HEK293 (cell line): ENCODE measurements around the gene INO80E.

Source experiments
- EGR2 ChIP-seq: fragments of 450-650 bp; formaldehyde crosslinking; IDR thresholded peaks from 2 replicates; pipeline ENCODE4 v1.5.1; 2016; ENCODE audit warnings: low read depth, missing biosample characterization, missing genetic modification characterization
- KLF10 ChIP-seq: fragments of 450-650 bp; IDR thresholded peaks from 2 replicates; pipeline ENCODE4 v1.5.1; 2018; ENCODE audit warnings: missing biosample characterization, mild to moderate bottlenecking, missing genetic modification characterization
- KLF16 ChIP-seq: fragments of 450-650 bp; formaldehyde crosslinking; IDR thresholded peaks from 2 replicates; pipeline ENCODE4 v1.5.1; 2017; ENCODE audit warnings: missing biosample characterization, missing genetic modification characterization
- KLF7 ChIP-seq: fragments of 450-650 bp; formaldehyde crosslinking; IDR thresholded peaks from 2 replicates; pipeline ENCODE4 v1.5.1; 2016; ENCODE audit warnings: missing biosample characterization, missing genetic modification characterization, borderline replicate concordance
- SP7 ChIP-seq: fragments of 450-650 bp; formaldehyde crosslinking; IDR thresholded peaks from 2 replicates; pipeline ENCODE4 v1.5.1; 2016; ENCODE audit warnings: missing biosample characterization, missing genetic modification characterization
- TRIM28 ChIP-seq: IDR thresholded peaks from 2 replicates; pipeline ENCODE4 v1.6.1; 2011; ENCODE audit warnings: low read length, control low read depth, borderline replicate concordance
- YY2 ChIP-seq: fragments of 450-650 bp; formaldehyde crosslinking; IDR thresholded peaks from 2 replicates; pipeline ENCODE4 v1.5.1; 2016; ENCODE audit warnings: missing biosample characterization, missing genetic modification characterization
- ZBTB20 ChIP-seq: fragments of 450-650 bp; formaldehyde crosslinking; IDR thresholded peaks from 2 replicates; pipeline ENCODE4 v1.5.1; 2016; ENCODE audit warnings: missing biosample characterization, missing genetic modification characterization
- ZBTB8A ChIP-seq: fragments of 450-650 bp; formaldehyde crosslinking; IDR thresholded peaks from 2 replicates; pipeline ENCODE4 v1.5.1; 2016; ENCODE audit warnings: missing biosample characterization, missing genetic modification characterization
- ZIC2 ChIP-seq: fragments of 450-650 bp; formaldehyde crosslinking; IDR thresholded peaks from 2 replicates; pipeline ENCODE4 v1.5.1; 2016; ENCODE audit warnings: missing biosample characterization, missing genetic modification characterization
- ZNF112 ChIP-seq: fragments of 450-650 bp; formaldehyde crosslinking; IDR thresholded peaks from 2 replicates; pipeline ENCODE4 v1.5.0; 2017; ENCODE audit warnings: missing biosample characterization, missing genetic modification characterization
- ZNF114 ChIP-seq: fragments of 450-650 bp; formaldehyde crosslinking; IDR thresholded peaks from 2 replicates; pipeline ENCODE4 v1.5.0; 2017; ENCODE audit warnings: missing biosample characterization, missing genetic modification characterization
- ZNF132 ChIP-seq: fragments of 450-650 bp; formaldehyde crosslinking; IDR thresholded peaks from 2 replicates; pipeline ENCODE4 v1.5.1; 2017; ENCODE audit warnings: missing biosample characterization, missing genetic modification characterization, borderline replicate concordance
- ZNF138 ChIP-seq: fragments of 450-650 bp; formaldehyde crosslinking; IDR thresholded peaks from 2 replicates; pipeline ENCODE4 v1.5.1; 2016; ENCODE audit warnings: missing biosample characterization, missing genetic modification characterization, borderline replicate concordance
- ZNF16 ChIP-seq: fragments of 450-650 bp; formaldehyde crosslinking; IDR thresholded peaks from 2 replicates; pipeline ENCODE4 v1.5.1; 2016; ENCODE audit warnings: low read depth, missing biosample characterization, missing genetic modification characterization
- ZNF202 ChIP-seq: fragments of 450-650 bp; formaldehyde crosslinking; IDR thresholded peaks from 2 replicates; pipeline ENCODE4 v1.5.1; 2016; ENCODE audit warnings: missing biosample characterization, missing genetic modification characterization, borderline replicate concordance
- ZNF24 ChIP-seq: fragments of 450-650 bp; formaldehyde crosslinking; IDR thresholded peaks from 2 replicates; pipeline ENCODE4 v1.5.1; 2016; ENCODE audit warnings: missing biosample characterization, missing genetic modification characterization
- ZNF366 ChIP-seq: fragments of 450-650 bp; formaldehyde crosslinking; conservative IDR thresholded peaks from 2 replicates; pipeline ENCODE4 v1.5.1; 2016; ENCODE audit warnings: missing biosample characterization, missing genetic modification characterization
- ZNF416 ChIP-seq: fragments of 450-650 bp; formaldehyde crosslinking; IDR thresholded peaks from 2 replicates; pipeline ENCODE4 v1.5.1; 2016; ENCODE audit warnings: missing biosample characterization, missing genetic modification characterization
- ZNF48 ChIP-seq: fragments of 450-650 bp; formaldehyde crosslinking; IDR thresholded peaks from 2 replicates; pipeline ENCODE4 v1.5.1; 2016; ENCODE audit warnings: missing biosample characterization, missing genetic modification characterization
- ZNF514 ChIP-seq: fragments of 450-650 bp; formaldehyde crosslinking; IDR thresholded peaks from 2 replicates; pipeline ENCODE4 v1.5.1; 2016; ENCODE audit warnings: missing biosample characterization, missing genetic modification characterization
- ZNF530 ChIP-seq: fragments of 450-650 bp; formaldehyde crosslinking; IDR thresholded peaks from 2 replicates; pipeline ENCODE4 v1.5.1; 2016; ENCODE audit warnings: low read depth, missing biosample characterization, missing genetic modification characterization
- ZNF664 ChIP-seq: fragments of 450-650 bp; formaldehyde crosslinking; IDR thresholded peaks from 2 replicates; pipeline ENCODE4 v1.5.1; 2016; ENCODE audit warnings: missing biosample characterization, missing genetic modification characterization
- ZNF677 ChIP-seq: fragments of 450-650 bp; IDR thresholded peaks from 2 replicates; pipeline ENCODE4 v1.5.0; 2018; ENCODE audit warnings: missing biosample characterization, mild to moderate bottlenecking, missing genetic modification characterization, moderate library complexity
- ZNF707 ChIP-seq: fragments of 450-650 bp; formaldehyde crosslinking; IDR thresholded peaks from 2 replicates; pipeline ENCODE4 v1.5.1; 2016; ENCODE audit warnings: missing biosample characterization, missing genetic modification characterization
- ZNF776 ChIP-seq: fragments of 450-650 bp; formaldehyde crosslinking; IDR thresholded peaks from 2 replicates; pipeline ENCODE4 v1.5.0; 2017; ENCODE audit warnings: missing biosample characterization, missing genetic modification characterization, borderline replicate concordance
- TF ChIP-seq, protein P1 (sequence below): fragments of 450-650 bp; formaldehyde crosslinking; IDR thresholded peaks from 2 replicates; pipeline ENCODE4 v1.5.1; 2017; ENCODE audit warnings: missing biosample characterization, missing genetic modification characterization
- TF ChIP-seq, protein P2 (sequence below): fragments of 450-650 bp; formaldehyde crosslinking; IDR thresholded peaks from 2 replicates; pipeline ENCODE4 v1.5.1; 2016; ENCODE audit warnings: missing biosample characterization, missing genetic modification characterization
- TF ChIP-seq, protein P3 (sequence below): fragments of 450-650 bp; formaldehyde crosslinking; IDR thresholded peaks from 2 replicates; pipeline ENCODE4 v1.5.1; 2016; ENCODE audit warnings: missing biosample characterization, missing genetic modification characterization
- TF ChIP-seq, protein P4 (sequence below): fragments of 450-650 bp; formaldehyde crosslinking; IDR thresholded peaks from 2 replicates; pipeline ENCODE4 v1.5.1; 2016; ENCODE audit warnings: missing biosample characterization, missing genetic modification characterization
- TF ChIP-seq, protein P5 (sequence below): fragments of 450-650 bp; formaldehyde crosslinking; optimal IDR thresholded peaks from 2 replicates; pipeline ENCODE3; 2016; ENCODE audit warnings: missing biosample characterization, mild to moderate bottlenecking, missing genetic modification characterization
- TF ChIP-seq, protein P6 (sequence below): fragments of 450-650 bp; formaldehyde crosslinking; IDR thresholded peaks from 2 replicates; pipeline ENCODE4 v1.5.1; 2016; ENCODE audit warnings: missing biosample characterization, missing genetic modification characterization

Gene INO80E

DNA sequence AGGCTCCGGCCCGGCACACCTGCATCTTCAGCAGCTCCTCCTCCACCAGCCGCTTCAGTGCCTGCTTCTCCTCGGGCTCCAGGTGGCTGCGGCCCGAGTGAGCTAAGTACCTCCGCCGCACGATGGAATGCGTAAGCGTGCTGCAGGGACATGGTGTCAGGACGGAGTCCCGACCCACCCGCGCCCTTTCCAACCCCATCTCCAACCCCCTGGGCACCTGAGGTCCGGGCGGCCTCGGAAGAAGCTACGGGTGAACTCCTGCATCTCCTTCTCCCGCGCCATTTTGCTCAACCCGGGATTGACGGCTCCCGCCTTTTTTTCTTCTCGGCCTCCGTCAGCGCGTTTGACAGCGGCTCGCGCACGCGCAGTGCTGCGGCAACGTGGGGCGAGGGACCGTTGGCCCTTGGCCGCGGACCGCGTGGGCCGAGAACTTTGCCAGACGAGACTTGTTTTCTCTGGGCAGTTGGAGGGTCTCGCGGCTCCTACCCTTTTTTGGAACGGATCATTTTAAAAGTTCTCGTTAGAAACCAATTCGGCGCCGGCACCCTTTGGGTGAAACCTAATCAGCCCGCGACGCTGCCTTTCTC, 624 bp upstream of the INO80E start, which contains the start of gene HIRIP3 (continued):
- TF ChIP-seq, protein P1, sequence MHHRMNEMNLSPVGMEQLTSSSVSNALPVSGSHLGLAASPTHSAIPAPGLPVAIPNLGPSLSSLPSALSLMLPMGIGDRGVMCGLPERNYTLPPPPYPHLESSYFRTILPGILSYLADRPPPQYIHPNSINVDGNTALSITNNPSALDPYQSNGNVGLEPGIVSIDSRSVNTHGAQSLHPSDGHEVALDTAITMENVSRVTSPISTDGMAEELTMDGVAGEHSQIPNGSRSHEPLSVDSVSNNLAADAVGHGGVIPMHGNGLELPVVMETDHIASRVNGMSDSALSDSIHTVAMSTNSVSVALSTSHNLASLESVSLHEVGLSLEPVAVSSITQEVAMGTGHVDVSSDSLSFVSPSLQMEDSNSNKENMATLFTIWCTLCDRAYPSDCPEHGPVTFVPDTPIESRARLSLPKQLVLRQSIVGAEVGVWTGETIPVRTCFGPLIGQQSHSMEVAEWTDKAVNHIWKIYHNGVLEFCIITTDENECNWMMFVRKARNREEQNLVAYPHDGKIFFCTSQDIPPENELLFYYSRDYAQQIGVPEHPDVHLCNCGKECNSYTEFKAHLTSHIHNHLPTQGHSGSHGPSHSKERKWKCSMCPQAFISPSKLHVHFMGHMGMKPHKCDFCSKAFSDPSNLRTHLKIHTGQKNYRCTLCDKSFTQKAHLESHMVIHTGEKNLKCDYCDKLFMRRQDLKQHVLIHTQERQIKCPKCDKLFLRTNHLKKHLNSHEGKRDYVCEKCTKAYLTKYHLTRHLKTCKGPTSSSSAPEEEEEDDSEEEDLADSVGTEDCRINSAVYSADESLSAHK (tag by site-specific recombination), result peak; percentile 44
- TF ChIP-seq ZNF677 (tag by site-specific recombination) (no peak), EGR2 (tag by site-specific recombination) (no peak; the same call in 1 of the 2 replicates), SP7 (tag by site-specific recombination) (peak; percentile 92), ZNF416 (0 out of 2 replicates have a peak, but pooled peaks have one; percentile 42), ZNF48 (tag by site-specific recombination) (no peak), KLF16 (peak; percentile 82), ZNF514 (tag by site-specific recombination) (no peak), ZNF24 (tag by site-specific recombination) (peak; percentile 86), ZNF132 (tag by site-specific recombination) (no peak), ZNF776 (no peak), ZNF202 (tag by site-specific recombination) (no peak), ZNF707 (tag by site-specific recombination) (no peak), KLF7 (peak; percentile 71; the same call in 1 of the 2 replicates), KLF10 (no peak; the same call in 1 of the 2 replicates), ZNF138 (tag by site-specific recombination) (no peak), ZBTB8A (tag by site-specific recombination) (peak; percentile 64; the same call in 1 of the 2 replicates), TRIM28 (0 out of 2 replicates have a peak, but pooled peaks have one; percentile 53), ZBTB20 (tag by site-specific recombination) (peak; percentile 97), ZNF664 (tag by site-specific recombination) (no peak), ZNF114 (no peak), ZNF16 (tag by site-specific recombination) (no peak), ZNF530 (no peak), ZIC2 (tag by site-specific recombination) (no peak), ZNF112 (tag by site-specific recombination) (no peak), ZNF366 (peak; percentile 89), YY2 (tag by site-specific recombination) (peak; percentile 73)
- TF ChIP-seq, protein P2, sequence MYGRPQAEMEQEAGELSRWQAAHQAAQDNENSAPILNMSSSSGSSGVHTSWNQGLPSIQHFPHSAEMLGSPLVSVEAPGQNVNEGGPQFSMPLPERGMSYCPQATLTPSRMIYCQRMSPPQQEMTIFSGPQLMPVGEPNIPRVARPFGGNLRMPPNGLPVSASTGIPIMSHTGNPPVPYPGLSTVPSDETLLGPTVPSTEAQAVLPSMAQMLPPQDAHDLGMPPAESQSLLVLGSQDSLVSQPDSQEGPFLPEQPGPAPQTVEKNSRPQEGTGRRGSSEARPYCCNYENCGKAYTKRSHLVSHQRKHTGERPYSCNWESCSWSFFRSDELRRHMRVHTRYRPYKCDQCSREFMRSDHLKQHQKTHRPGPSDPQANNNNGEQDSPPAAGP (tag by site-specific recombination), result peak; percentile 93
- TF ChIP-seq, protein P3, sequence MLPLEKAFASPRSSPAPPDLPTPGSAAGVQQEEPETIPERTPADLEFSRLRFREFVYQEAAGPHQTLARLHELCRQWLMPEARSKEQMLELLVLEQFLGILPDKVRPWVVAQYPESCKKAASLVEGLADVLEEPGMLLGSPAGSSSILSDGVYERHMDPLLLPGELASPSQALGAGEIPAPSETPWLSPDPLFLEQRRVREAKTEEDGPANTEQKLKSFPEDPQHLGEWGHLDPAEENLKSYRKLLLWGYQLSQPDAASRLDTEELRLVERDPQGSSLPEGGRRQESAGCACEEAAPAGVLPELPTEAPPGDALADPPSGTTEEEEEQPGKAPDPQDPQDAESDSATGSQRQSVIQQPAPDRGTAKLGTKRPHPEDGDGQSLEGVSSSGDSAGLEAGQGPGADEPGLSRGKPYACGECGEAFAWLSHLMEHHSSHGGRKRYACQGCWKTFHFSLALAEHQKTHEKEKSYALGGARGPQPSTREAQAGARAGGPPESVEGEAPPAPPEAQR (tag by site-specific recombination), result peak; percentile 61
- TF ChIP-seq, protein P4, sequence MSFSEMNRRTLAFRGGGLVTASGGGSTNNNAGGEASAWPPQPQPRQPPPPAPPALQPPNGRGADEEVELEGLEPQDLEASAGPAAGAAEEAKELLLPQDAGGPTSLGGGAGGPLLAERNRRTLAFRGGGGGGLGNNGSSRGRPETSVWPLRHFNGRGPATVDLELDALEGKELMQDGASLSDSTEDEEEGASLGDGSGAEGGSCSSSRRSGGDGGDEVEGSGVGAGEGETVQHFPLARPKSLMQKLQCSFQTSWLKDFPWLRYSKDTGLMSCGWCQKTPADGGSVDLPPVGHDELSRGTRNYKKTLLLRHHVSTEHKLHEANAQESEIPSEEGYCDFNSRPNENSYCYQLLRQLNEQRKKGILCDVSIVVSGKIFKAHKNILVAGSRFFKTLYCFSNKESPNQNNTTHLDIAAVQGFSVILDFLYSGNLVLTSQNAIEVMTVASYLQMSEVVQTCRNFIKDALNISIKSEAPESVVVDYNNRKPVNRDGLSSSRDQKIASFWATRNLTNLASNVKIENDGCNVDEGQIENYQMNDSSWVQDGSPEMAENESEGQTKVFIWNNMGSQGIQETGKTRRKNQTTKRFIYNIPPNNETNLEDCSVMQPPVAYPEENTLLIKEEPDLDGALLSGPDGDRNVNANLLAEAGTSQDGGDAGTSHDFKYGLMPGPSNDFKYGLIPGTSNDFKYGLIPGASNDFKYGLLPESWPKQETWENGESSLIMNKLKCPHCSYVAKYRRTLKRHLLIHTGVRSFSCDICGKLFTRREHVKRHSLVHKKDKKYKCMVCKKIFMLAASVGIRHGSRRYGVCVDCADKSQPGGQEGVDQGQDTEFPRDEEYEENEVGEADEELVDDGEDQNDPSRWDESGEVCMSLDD (tag by site-specific recombination), result no peak
- TF ChIP-seq, protein P5, sequence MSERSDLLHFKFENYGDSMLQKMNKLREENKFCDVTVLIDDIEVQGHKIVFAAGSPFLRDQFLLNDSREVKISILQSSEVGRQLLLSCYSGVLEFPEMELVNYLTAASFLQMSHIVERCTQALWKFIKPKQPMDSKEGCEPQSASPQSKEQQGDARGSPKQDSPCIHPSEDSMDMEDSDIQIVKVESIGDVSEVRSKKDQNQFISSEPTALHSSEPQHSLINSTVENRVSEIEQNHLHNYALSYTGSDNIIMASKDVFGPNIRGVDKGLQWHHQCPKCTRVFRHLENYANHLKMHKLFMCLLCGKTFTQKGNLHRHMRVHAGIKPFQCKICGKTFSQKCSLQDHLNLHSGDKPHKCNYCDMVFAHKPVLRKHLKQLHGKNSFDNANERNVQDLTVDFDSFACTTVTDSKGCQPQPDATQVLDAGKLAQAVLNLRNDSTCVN (tag by site-specific recombination), result peak; percentile 84
- TF ChIP-seq, protein P6, sequence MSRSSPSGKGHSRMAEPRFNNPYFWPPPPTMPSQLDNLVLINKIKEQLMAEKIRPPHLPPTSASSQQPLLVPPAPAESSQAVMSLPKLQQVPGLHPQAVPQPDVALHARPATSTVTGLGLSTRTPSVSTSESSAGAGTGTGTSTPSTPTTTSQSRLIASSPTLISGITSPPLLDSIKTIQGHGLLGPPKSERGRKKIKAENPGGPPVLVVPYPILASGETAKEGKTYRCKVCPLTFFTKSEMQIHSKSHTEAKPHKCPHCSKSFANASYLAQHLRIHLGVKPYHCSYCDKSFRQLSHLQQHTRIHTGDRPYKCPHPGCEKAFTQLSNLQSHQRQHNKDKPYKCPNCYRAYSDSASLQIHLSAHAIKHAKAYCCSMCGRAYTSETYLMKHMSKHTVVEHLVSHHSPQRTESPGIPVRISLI (tag by site-specific recombination), result peak; percentile 99
